ENCODE results near the gene CTIF. TPM values are rescaled to one million over a fixed set of nuclear protein-coding genes. Genes with fewer than 3 reads are reported as not detected.
"Not testable (repeated sequence)": the region's sequence is repeated elsewhere in the genome, so short reads cannot be mapped to it uniquely, and the experiment has no call there.

CTIF gene
- polyA plus RNA-seq, 1 donor = 18.9 TPM

DNA sequence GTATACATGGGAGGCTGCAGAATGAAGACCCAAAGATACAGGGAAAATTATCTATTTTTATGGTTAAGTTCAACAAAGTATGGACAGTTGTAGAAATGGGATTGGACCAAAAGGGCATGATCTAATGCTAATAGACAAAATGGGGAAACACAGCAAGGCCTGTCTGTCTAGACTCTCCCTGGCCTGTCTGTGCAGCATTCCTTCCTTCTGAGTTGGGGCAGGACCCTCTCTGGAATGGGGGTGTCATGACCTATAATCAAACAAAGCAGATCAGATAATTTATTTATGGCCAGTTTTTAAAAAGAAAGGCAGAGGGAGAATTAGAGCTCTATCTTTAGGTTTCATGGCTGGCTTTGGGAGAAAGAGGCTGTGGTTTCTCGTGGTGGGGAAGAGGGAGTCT, 104.4 kb downstream of the CTIF start:
- no peak for DNase-seq

DNA sequence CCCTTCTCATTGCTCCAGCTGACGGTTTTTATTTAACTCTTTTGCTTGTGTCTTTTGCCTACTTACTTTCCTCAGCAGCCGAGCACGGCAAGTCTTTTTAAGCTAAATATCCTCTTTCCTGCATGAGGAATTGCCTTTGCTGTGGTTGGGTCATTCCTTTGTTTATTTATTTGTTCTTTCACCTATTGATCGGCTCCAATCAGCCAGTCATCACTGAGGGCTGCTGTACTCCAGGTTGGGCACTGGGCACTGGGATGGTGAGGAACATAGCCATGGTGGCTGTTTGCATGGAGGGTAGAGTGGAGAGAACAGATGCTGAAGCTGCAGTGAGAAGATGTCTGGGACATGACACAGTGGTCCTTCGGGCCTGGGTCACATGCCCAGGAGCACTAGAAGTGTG, 105.2 kb downstream of the CTIF start:
- DNase-seq = no peak

DNA sequence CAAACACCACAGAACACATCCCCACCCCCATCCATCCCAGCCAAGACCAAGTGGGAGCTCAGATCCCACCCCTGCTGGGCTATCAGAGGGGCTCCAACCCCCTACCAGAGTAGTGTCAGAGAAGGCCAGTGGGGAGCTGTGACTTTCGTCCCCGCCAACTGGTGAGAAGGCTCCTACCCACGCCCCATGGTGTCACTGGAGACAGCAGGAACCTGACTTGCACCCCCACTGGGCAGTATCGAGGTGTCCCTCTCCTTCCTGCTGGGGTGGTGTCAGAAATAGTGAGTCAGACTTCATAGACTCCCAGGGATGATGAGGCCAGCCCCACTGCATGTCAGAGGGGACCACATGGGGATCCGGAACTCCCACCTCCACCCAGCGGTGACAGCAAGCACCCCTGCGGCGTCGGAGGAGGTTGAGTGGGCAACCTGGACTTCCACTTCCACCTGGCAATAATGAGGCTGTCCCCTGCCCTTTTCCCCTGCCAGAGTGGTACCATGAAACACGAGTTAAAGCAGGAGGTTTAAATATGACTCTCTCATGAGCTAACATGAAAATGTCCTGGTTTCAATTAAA, 106.7 kb downstream of the CTIF start:
- DNase-seq = no peak

DNA sequence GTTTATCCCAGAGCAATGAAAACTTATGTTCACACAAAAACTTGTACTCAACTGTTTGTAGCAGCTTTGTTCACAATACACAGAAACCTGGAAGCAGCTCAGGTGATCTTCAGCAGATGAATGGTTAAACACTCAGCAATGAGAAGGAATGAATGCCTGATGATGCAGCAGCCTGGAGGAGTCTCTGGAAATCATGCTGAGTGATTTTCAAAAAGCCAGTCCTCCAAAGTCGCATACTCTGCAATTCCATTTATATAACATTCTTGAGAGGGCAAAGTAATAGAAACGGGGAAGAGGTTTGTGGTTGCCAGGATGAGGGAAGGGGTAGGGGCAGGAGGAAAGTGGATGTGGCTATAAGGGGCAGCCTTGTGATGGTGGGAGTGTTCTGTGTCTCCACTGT, 108.1 kb downstream of the CTIF start:
- DNase-seq = no peak

DNA sequence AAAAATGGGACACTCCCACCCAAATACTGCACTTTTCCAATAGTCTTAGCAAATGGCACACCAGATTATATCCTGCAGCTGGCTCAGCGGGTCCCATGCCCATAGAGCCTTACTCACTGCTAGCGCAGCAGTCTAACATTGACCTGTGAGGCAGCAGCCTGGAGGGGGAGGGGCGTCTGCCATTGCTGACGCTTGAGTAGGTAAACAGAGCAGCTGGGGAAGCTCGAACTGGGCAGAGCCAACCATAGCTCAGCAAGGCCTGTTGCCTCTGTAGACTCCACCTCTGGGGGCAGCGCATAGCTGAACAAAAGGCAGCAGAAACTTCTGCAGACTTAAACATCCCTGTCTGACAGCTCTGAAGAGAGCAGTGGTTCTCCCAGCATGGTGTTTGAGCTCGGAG, 110.4 kb downstream of the CTIF start:
- DNase-seq = peak; percentile 43

DNA sequence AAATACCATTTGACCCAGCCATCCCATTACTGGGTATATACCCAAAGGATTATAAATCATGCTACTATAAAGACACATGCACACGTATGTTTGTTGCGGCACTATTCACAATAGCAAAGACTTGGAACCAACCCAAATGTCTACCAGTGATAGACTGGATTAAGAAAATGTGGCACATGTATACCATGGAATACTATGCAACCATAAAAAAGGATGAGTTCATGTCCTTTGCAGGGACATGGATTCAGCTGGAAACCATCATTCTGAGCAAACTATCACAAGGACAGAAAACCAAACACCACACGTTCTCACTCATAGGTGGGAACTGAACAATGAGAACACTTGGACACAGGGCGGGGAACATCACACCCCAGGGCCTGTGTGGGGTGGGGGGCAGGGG, 115.8 kb downstream of the CTIF start:
- DNase-seq = not testable (repeated sequence)

DNA sequence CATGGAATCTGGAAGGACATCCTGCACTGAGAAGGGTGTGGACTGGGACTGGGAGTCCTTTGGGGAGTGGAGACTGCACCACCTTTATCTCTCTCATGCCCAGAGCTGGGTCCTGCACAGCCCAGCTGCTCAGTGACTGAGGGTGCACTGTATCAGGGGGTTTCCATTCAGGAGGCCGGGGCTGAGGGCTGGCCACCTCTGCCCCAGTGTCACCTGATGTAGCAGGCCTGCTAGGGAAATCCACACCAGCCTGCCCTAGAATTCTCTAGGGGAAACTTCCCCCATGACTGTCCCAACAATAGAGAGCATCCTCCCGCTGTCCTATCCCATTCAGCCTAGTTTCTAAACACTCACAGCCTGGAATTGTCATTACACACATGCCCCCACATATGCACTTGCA, 116.7 kb downstream of the CTIF start:
- no peak for DNase-seq

DNA sequence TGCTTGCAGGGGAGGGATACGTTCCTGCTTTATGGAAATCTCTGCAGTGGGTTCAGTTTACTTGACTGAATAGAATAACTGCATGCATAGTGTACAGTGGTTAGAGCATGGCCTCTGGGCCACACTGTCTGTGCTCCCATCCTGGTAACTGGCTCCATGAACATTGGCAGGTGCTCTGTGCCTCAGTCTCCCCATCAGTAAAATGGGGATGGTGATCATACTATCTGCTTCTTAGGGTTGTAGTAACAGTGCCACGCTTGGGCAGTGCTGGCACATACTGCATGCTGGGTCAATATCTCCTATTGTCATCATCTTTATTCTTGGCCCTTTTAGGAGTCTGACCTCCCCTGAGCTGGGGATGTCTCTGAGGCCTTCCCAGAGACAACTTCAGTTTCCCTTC, 117.3 kb downstream of the CTIF start:
- no peak for DNase-seq

DNA sequence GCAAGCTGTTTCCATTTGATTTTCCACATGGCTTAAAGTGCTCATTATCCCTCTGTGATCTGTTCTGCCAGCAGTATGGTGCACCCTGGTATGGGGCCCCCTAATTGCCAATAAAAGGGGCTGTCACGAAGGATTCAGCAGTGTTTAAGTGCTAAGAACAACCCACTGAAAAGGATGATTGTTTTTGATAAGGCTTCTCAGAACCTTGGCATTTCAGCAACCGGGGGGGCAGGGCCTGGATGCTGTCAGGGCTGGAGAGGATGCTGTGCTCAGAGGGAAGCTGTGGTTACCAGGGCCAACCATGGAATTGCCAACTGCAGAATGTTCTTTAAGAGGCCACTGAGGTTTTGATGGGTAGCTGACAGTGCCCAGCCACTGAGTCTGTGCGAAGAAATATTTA, 117.8 kb downstream of the CTIF start:
- no peak for DNase-seq

DNA sequence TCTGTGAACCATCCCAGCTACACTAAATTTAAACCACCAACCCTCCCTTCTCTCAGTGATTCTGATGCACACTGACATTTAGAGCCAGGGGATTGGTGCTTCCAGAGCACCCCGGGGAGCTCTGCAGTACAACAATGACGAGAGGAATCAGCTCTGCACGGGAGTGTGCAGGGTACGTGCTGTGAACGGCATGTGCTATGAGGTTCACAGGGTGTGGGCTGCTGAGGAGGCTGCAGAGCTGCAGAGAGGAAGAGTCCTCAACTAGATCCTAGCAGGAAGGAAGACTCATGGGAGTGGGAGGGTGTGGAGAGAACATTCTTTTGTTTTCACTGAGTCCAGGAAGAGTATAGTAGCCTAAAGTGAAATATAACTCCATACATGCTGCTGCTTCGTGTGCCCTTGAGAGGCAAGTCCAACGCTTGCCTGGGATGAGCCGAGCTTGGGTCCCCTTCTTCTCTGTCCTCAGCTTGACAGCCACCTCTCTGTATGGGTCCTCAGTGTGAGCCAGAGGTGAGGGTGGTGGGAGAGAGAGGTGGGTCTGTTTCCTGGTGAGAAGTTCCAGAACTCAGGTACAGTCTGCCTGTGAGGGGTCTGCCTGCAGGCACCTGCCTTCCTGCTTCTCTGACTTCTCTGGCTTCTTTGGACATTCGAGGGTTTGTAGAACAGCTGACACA, 118.8 kb downstream of the CTIF start:
- no peak for DNase-seq

DNA sequence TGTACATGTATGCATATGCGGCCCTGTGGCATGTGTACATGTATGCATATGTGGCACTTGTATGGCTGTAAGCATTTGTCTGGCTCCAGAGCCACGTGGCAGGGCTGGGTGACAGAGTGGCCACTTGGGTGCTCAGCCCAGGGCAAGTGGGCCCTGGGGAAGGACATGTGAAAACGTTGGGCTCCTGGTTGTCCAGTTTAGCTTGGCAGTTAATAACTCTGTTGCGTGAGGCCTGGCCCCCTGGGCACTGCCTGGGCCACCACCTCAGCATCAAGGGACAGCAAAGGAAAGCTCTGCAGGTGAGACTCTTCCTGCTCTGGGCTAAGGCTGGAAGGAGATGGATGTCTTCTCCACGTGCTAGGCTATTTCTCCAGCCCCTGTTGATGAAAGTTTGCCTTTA, 119.9 kb downstream of the CTIF start:
- no peak for DNase-seq

DNA sequence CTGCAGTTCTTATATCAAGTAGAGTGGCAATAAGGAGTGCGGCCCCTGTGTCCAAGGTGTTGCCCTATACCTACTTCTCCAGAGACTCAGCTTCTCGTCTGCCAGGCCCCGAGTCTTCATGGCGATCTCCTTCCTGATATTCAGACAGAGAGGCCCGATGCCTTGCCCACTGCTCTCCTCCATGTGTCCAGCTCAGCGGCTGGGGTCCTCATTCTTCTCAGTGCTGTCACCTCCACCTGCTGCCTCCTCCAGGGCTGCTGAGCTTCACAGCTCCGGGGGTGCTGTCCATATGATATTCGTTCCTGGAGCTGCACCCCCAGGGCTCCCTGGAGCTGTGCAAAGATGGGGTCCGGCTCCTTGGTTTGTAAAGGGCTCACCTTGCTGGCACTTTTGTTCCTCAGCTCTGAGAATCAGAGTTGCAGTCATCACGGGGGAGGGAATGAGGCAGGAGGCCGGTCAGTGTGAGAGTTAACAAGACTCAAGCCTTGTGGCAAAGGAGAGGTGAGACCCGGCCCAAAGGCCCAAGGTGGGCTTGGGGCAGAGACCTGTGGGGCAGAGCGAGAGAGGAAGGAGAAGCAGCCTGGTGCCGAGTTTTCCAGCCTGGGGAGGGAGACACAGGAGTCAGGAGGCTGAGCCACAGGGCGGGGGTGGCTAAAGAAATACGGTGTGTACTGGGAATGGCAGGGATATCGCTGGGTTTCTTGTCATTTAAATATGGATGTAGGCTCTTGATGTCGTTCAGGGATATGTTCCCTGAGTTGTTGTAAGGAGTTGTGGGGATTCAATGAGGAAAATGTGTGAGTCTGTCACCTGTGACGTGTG, 120.6 kb downstream of the CTIF start:
- DNase-seq = no peak

DNA sequence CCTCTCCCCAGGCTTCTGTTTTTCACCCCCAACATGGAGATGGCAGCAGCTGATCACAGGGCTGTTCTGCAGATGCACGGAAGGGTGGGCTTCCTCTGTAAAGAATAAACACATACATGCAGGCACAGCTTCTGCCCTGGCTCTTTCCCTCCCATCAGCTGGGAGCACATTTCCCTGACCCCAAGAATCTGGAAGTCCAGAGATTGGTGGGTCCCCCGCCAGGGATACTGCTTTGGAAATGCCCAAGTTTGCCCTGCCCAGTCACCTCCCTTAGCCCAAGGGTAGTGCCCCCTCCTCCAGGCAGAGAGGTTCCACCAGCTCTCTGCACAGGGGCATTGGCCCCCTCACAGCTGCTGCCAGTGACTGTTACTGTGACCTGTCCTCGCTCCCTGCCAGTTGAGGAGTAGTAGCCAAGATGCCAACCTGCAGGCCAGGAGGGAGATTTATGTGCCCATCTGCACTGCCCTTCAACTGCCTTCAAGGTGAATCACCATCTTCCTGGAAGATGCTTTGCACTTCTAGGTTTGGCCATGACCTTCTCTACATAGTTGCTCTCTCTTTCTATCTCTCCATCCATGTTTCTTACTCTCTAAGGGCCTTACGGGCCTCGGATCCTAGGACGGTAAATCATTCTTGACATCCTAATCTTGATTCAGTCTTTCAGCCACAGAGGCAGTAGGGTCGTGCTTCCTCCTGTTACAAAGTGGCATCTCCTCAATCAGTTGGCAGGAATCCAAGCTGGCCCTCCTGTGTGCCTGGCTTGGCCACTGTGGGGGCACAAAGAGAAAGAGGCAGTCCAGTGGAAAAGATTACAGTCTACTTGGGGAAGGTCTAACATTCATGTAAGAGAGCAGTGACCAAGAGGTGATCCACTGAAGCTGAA, 121.8 kb downstream of the CTIF start:
- no peak for DNase-seq

DNA sequence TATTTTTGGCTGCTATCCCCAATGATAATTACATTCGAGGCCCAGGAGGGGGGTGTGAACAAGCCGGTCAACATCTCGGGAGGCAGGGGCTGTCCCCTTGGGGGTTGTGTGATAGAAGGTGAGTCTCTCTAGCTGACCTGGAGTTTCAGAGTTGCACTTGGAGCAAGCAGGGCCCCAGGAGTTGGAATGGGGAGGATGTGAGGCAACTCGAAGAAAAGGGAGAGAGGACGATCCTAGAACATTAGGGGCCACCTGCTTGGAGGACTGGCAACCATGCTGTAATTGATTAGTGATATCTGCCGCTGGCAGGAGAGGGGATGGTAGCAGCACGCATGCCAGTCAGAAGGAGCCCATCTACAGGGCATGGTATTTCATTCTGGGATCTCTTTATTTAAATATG, 122.6 kb downstream of the CTIF start:
- DNase-seq = no peak

DNA sequence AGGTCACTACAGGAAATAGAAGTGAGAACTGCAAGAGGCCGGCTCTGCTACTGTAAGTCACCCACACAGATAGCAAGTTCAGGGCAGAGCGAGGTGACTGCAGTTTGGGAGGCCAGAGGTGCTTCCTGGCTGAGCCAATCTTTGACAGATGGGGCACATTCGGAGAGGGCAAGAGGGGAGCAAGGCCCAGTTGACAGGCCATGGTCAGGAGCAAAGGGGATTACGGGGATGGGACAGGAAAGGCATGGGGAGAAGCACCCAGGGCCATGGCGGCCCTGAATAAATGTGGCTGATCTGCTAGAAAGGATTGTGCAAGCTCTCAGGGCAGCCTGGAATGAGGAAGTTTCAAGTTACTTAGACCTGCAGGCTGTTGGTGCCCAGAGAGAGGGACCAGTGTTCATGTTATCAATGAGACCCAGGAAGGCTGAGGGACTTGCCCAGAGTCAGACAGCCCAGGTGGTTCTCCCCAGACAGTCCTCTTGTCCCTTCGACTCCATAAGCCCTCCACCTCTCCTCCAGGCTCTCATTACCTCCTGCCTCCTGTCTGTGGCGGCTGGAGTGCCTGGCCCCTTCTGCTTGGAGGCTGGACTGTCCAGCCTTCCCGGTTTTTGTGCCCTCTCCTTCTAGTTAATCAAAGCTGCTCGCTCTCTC, 123.3 kb downstream of the CTIF start:
- DNase-seq = no peak

DNA sequence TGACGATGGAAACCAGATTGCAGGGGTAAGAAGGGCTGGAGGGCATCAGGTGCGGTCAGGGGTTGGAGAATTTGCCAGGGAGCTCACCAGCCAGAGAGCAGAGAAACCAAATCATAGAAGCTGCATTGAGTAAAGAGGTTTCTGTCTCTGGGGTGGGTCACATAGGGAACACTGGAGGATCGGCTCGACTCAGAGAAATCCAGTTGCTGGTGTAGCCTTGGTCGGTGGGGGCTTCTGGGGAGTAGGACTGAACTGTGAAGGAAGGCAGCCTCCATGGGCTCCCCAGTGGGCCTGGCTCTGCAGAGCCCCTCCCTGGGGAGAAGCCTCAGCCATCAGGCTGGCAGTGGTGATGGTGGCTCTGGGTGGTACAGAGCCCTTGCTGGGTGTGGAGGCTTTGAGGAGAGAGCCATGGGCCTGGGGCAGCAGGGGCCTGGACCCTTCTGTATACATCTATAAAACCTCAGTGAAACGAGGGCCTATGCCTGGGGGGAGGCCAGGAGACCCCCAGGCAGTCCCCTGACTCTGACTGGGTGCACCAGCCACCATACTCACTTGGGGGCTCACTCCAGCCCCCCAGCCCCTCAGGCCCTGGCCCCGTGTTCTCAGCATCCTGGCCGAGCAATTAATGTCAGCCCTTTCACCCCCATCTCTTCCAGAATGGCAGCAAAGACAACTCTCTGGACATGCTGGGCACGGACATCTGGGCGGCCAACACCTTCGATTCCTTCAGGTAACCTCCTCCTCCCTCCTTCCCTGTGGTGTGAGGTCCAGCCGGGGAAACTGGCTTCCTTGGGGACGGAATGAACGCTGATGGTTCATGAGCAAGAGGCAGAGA, 124.5 kb downstream of the CTIF start:
- DNase-seq = no peak

DNA sequence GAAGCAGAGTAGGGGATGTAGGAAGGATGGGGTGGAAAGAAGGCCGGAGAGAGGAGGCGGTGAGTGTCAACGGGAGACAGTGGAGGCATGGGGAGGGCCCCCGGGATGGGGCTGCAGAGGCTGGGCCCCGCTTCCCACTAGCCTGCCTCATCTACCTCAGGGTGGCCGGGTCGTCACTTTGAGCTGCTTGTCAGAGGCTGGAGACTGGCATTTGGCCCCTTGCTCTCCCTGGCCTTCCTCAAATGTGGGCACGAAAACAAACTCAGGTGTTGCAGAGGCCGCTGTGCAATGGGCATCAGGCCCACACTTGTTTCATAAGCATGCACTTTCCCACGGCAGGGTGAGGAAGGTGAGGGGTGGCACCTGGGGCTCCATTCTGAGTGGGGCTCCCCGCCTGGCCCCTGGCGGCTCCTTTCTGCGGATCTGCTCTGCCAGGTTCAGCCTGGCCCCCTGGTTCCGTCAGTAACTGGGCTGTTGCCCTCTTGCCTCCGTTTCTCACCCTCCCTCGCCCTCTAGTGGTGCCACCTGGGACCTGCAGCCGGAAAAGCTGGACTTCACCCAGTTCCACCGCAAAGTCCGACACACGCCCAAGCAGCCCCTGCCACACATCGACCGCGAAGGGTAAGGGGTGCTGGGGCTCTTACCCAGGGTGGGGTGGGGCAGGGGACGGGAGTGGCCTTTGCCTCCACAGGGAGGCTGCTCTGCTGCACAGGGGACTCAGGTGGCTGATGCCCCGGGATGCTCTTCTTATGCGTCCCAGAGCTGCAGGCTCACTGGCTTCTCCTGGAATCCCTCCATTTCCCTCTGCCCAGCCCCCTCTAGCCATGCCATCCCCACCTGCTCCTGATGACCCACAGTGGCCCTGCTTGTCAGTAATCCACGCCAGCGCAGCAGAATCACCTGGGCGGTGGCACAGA, 125.4 kb downstream of the CTIF start:
- no peak for DNase-seq

DNA sequence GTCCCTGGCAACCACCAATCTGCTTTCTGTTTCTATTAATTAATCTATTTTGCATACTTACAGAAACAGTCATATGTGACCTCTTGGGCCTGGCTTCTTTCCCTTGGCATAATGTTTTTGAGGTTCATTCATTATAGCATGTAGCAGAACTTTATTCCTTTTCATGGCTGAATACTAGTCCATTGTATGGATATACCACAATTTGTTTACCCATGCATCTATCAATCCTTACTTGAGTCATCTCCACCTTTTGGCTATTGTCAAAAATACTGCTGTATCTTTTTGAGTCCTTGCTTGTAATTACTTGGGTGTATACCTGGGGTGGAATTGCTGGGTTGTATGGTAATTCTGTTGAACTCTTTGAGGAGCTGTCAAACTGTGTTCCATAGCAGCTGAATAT, 126.8 kb downstream of the CTIF start:
- DNase-seq = no peak

DNA sequence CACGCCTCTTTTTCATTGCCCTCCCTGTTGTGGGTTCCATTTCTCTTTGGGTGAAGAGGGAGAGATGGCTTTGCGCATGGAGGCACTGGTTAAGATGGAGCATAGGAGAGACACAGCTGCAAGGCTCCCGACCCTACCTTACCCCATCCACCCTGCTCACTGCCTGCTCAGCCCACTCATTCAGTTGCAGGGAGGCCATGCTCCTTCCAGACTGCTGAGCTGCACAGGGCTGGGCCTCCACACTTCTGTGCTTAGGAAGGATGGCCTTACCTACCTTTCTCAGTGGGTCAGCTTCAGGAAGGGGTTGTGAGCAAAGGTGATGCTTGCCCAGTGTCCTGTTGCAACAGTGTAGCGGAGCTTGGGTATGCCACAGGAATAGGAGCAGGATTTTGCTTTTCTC, 127.8 kb downstream of the CTIF start:
- no peak for DNase-seq

All from left kidney (tissue), 2 donors.